Stimulated activated naive CD8-positive, alpha-beta T cell treated with anti-CD3 and anti-CD28 coated beads, Interleukin-15, Interleukin-2, amounts not matched to agents 100 ng/mL and 50 ng/mL, for 24 hours (primary cell): Measurements from ENCODE around the gene SFT2D1.

ENCODE experiments used
- H3K27ac Mint-ChIP-seq: one replicate; pipeline ENCODE4 v1.8.0; 2021; ENCODE audit warnings: mild to moderate bottlenecking, mixed read lengths
- H3K27me3 Mint-ChIP-seq: one replicate; pipeline ENCODE4 v1.8.0; 2021; ENCODE audit warnings: mixed read lengths
- H3K36me3 Mint-ChIP-seq: one replicate; pipeline ENCODE4 v1.8.0; 2021; ENCODE audit warnings: low read depth, mixed read lengths
- H3K4me1 Mint-ChIP-seq: one replicate; pipeline ENCODE4 v1.8.0; 2021; ENCODE audit warnings: low read depth, mixed read lengths
- H3K4me3 Mint-ChIP-seq: one replicate; pipeline ENCODE4 v1.8.0; 2021; ENCODE audit warnings: mild to moderate bottlenecking, mixed read lengths
- H3K9me3 Mint-ChIP-seq: one replicate; pipeline ENCODE4 v1.8.0; 2021; ENCODE audit warnings: mixed read lengths

Gene SFT2D1

GRCh38 chr6:166293731-166294584, 48.4 kb downstream of the SFT2D1 start:
- H3K36me3 Mint-ChIP-seq, result no peaks in the 10 kb centered on the region
- peaks cover 18% of the 10 kb centered on the region for H3K27me3 Mint-ChIP-seq
- H3K4me3 Mint-ChIP-seq, result no peak overlapping the region
- H3K27ac Mint-ChIP-seq, result no peak overlapping the region
- H3K4me1 Mint-ChIP-seq, result no peaks in the 10 kb centered on the region
- H3K9me3 Mint-ChIP-seq, result no peaks in the 10 kb centered on the region

DNA sequence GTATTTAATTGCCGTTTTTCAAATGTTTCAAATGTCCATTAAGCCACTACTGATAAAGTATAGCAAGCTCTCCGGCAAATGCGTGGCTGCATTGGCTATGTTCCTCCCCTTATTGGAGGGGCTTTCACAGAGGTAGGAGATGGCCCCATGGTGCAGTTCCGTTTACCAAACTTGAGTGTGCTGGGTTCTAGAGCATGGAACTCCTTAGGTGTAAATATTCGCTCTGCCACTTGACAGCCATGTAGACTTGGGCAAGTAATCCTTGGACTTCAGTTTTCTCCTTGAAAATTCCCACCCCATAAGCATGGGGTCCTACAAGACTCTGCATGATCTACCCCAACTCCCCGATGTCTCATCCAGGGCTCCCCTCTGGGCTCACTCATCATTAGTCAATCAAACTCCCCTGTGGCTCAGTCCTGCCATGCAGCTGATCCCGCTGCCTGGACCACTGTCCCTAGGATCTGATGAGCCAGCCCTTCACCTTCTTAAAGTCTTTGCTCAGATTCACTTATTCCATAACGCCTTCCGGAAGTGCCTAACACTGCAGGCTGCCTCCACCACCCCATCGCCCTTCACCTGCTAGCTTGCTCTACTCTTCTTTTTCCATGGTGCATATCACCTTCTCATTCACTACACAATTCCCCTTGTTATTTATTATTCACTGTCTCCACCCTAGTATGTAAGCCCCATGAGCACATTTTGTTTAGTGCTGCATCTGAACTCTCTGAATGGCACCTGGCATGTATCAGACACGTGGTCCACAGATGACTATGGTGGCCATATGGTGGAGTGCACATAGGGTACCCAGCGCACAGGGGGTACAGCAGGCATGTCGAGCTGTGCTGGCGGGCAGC, 52.9 kb downstream of the SFT2D1 start:
- Mint-ChIP-seq H3K27ac (no peak overlapping the region), H3K36me3 (no peaks in the 10 kb centered on the region), H3K27me3 (peaks cover 10% of the 10 kb centered on the region), H3K4me1 (peaks cover 3% of the 10 kb centered on the region), H3K4me3 (no peak overlapping the region), H3K9me3 (no peaks in the 10 kb centered on the region)

GRCh38 chr6:166286839-166287271, 55.5 kb downstream of the SFT2D1 start:
- Mint-ChIP-seq H3K9me3 (no peaks in the 10 kb centered on the region), H3K27ac (no peak overlapping the region), H3K4me1 (peaks cover 3% of the 10 kb centered on the region), H3K4me3 (no peak overlapping the region), H3K36me3 (no peaks in the 10 kb centered on the region), H3K27me3 (peaks cover 6% of the 10 kb centered on the region)

- Mint-ChIP-seq H3K27ac (no peak overlapping the region), H3K4me1 (peaks cover 3% of the 10 kb centered on the region), H3K27me3 (peaks cover 3% of the 10 kb centered on the region), H3K9me3 (no peaks in the 10 kb centered on the region), H3K36me3 (no peaks in the 10 kb centered on the region), H3K4me3 (no peak overlapping the region)
Observed at GRCh38 chr6:166285233-166285632, 57.1 kb downstream of the SFT2D1 start.

DNA sequence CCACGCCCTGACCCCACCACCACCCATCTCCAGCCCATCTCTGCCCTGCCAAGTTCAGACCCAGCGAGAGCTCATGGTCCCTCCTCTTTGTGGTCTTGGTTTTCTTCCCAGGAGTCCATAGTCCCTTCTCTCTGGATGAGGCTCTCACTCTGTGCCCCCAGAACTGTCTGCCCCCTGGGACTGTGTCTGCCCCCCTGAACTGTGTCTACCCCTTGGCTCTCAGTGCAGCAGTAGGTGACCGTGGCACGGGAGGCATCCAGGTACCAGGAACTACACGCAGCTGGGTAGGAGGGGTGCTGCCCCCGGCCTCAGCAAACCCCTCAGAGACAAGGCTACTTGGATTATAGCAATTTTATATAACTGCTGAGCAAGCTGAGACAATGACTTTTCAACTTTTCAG, 57.7 kb downstream of the SFT2D1 start:
- peaks cover 3% of the 10 kb centered on the region for H3K4me1 Mint-ChIP-seq
- no peak overlapping the region for H3K4me3 Mint-ChIP-seq
- H3K9me3 Mint-ChIP-seq, result no peaks in the 10 kb centered on the region
- H3K27me3 Mint-ChIP-seq, result peaks cover under 1% of the 10 kb centered on the region
- no peak overlapping the region for H3K27ac Mint-ChIP-seq
- no peaks in the 10 kb centered on the region for H3K36me3 Mint-ChIP-seq

DNA sequence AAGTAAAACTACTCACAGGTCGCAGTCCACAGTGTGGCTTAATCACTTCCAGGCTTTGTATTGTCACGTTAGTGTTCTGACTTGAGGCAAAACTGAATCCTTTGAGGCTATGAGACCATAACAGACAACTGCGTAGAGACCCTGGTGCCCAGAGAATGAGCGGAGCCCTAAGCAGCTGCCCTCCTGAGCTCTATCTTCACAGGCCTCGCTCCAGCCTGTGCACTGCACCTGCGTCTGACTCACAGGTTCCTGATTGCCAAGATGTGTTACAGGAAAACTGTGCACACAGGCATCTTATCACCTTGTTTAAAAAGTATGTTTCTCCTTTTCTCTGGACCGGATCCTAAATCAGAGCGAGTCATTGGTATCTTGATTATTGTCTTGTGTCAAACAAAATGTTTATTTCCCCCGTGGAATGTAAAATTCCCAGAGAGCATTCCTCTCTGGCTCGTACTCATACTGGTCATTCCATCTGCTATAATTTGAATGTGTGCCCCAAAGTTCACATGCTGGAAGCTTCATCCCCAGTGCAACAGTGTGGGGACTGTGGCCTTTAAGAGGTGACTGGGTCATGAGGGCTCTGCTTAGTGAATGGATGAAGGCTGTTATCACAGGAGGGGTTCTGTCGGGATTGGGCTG, 59.8 kb downstream of the SFT2D1 start:
- H3K9me3 Mint-ChIP-seq, result no peaks in the 10 kb centered on the region
- no peaks in the 10 kb centered on the region for H3K27me3 Mint-ChIP-seq
- no peaks in the 10 kb centered on the region for H3K36me3 Mint-ChIP-seq
- H3K4me1 Mint-ChIP-seq, result peaks cover 3% of the 10 kb centered on the region
- H3K27ac Mint-ChIP-seq, result no peak overlapping the region
- H3K4me3 Mint-ChIP-seq, result no peak overlapping the region

- Mint-ChIP-seq H3K4me3 (no peak overlapping the region), H3K4me1 (no peaks in the 10 kb centered on the region), H3K9me3 (no peaks in the 10 kb centered on the region), H3K27me3 (no peaks in the 10 kb centered on the region), H3K36me3 (no peaks in the 10 kb centered on the region), H3K27ac (no peak overlapping the region)
Observed at GRCh38 chr6:166281104-166281503, 61.2 kb downstream of the SFT2D1 start.

GRCh38 chr6:166279393-166279679, 63.0 kb downstream of the SFT2D1 start:
- Mint-ChIP-seq H3K4me3 (no peak overlapping the region), H3K9me3 (no peaks in the 10 kb centered on the region), H3K27me3 (no peaks in the 10 kb centered on the region), H3K4me1 (no peaks in the 10 kb centered on the region), H3K36me3 (no peaks in the 10 kb centered on the region), H3K27ac (no peak overlapping the region)

GRCh38 chr6:166278579-166279392, 63.6 kb downstream of the SFT2D1 start:
- Mint-ChIP-seq H3K4me1 (no peaks in the 10 kb centered on the region), H3K27me3 (no peaks in the 10 kb centered on the region), H3K9me3 (no peaks in the 10 kb centered on the region), H3K36me3 (no peaks in the 10 kb centered on the region), H3K4me3 (no peak overlapping the region), H3K27ac (no peak overlapping the region)

DNA sequence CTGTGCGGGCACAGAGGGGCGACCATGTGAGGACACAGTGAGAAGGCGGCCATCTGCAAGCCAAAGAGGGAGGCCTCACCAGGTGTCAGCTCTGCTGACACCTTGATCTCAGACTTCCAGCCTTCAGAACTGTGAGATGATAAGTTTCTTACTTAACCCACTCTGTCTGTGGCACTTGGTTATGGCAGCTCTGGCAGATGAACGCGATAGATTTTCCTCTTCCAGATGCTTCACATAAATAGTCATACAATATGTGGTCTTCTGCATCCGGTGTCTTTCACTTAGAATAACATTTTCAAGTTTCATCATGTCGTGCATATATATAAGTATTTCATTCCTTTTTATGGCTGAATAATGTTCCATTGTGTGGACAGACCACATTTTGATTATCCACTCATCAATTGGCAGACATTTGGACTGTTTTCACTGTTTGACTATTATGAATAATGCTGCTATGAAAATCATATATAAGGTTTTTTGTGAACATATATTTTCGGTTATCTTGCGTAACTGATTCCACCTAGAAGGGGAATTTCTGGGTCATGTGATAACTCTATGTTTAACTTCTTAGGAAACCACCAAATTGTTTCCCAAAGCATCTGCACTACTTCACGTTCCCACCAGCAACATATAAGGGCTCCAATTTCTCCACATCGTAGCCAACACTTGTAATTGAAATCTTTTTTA, 64.3 kb downstream of the SFT2D1 start:
- H3K9me3 Mint-ChIP-seq, result no peaks in the 10 kb centered on the region
- H3K27me3 Mint-ChIP-seq, result no peaks in the 10 kb centered on the region
- no peaks in the 10 kb centered on the region for H3K36me3 Mint-ChIP-seq
- H3K27ac Mint-ChIP-seq, result no peak overlapping the region
- no peak overlapping the region for H3K4me3 Mint-ChIP-seq
- no peaks in the 10 kb centered on the region for H3K4me1 Mint-ChIP-seq

DNA sequence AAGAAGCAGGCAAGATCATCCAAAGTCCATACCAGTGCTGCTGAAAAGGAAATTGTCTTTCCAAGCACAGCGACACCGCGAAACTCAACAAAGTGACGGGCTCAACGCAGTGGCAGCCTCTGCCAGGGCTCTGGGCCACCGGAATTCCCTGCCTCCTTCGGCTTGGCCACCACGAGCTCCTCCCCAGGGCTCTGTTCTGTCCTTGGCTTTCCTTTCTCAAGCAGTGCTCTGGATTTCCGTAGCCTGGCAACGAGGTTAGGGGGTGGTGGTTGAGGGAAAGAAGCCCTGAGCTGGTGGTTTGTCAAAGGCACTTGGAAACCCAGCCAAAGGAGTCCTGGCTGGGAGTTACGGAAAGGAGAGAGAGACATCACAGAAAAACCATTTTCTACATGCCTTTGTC, 65.3 kb downstream of the SFT2D1 start:
- no peaks in the 10 kb centered on the region for H3K9me3 Mint-ChIP-seq
- H3K4me1 Mint-ChIP-seq, result no peaks in the 10 kb centered on the region
- no peak overlapping the region for H3K4me3 Mint-ChIP-seq
- no peaks in the 10 kb centered on the region for H3K27me3 Mint-ChIP-seq
- H3K27ac Mint-ChIP-seq, result no peak overlapping the region
- H3K36me3 Mint-ChIP-seq, result no peaks in the 10 kb centered on the region

GRCh38 chr6:166275714-166276166, 66.6 kb downstream of the SFT2D1 start:
- H3K4me3 Mint-ChIP-seq, result no peak overlapping the region
- no peaks in the 10 kb centered on the region for H3K27me3 Mint-ChIP-seq
- no peak overlapping the region for H3K27ac Mint-ChIP-seq

GRCh38 chr6:166274739-166275370, 67.5 kb downstream of the SFT2D1 start:
- no peaks in the 10 kb centered on the region for H3K27me3 Mint-ChIP-seq
- H3K9me3 Mint-ChIP-seq, result no peaks in the 10 kb centered on the region
- H3K4me3 Mint-ChIP-seq, result no peak overlapping the region
- H3K27ac Mint-ChIP-seq, result no peak overlapping the region
- H3K4me1 Mint-ChIP-seq, result no peaks in the 10 kb centered on the region
- no peaks in the 10 kb centered on the region for H3K36me3 Mint-ChIP-seq

More at GRCh38 chr6:166275714-166276166, 66.6 kb downstream of the SFT2D1 start:
- Mint-ChIP-seq H3K9me3 (no peaks in the 10 kb centered on the region), H3K4me1 (no peaks in the 10 kb centered on the region), H3K36me3 (no peaks in the 10 kb centered on the region)

DNA sequence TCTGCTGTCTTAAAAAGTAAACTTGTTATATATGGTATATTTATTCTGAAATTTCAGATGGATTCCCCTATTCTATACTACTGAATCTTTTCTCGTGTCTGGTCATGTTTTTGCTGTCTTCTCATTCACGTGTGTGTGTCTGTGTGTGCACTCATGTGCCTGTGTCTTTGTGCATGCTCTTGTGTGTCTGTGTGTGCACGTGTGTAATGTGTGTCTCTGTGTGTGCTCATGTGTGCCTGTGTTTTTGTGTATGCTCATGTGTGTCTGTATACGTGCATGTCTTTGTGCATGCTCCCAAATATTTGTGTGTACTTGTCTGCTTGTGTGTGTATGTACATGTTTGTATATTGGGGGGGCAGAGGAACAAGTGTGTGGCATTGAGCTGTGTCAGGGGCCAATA, 68.2 kb downstream of the SFT2D1 start:
- Mint-ChIP-seq H3K9me3 (no peaks in the 10 kb centered on the region), H3K4me1 (no peaks in the 10 kb centered on the region), H3K36me3 (no peaks in the 10 kb centered on the region), H3K4me3 (no peak overlapping the region), H3K27me3 (no peaks in the 10 kb centered on the region), H3K27ac (no peak overlapping the region)
